Chondrocyte (in vitro differentiated cells): ENCODE results near the gene CFAP77. TPM values are rescaled to one million over a fixed set of nuclear protein-coding genes. Genes with fewer than 3 reads are reported as not detected.

ENCODE experiments used
- DNase-seq: peaks from one replicate; pipeline ENCODE4 v3.0.0; 2021; ENCODE audit warnings: mixed read lengths, low spot score
- H3K27ac Mint-ChIP-seq: one replicate; pipeline ENCODE4 v1.8.0; 2021; ENCODE audit warnings: mild to moderate bottlenecking, moderate library complexity, mixed read lengths; ENCODE audit not compliant: unreplicated experiment
- H3K27me3 Mint-ChIP-seq: 2 replicates; pipeline ENCODE4 v1.8.0; 2021; ENCODE audit warnings: low read depth, mixed read lengths
- H3K36me3 Mint-ChIP-seq: 2 replicates; pipeline ENCODE4 v1.8.0; 2021; ENCODE audit warnings: low read depth, mixed read lengths
- H3K4me1 Mint-ChIP-seq: 2 replicates; pipeline ENCODE4 v1.8.0; 2021; ENCODE audit warnings: low read depth, mild to moderate bottlenecking, mixed read lengths
- H3K4me3 Mint-ChIP-seq: one replicate; pipeline ENCODE4 v1.8.0; 2021; ENCODE audit warnings: mild to moderate bottlenecking, moderate library complexity, mixed read lengths; ENCODE audit not compliant: unreplicated experiment
- H3K9me3 Mint-ChIP-seq: 2 replicates; pipeline ENCODE4 v1.8.0; 2021; ENCODE audit warnings: low read depth, mixed read lengths
- total RNA-seq: library from RNA; stranded (reverse); gene quantifications from 3 replicates; pipeline ENCODE4 v1.2.1, GENCODE V29; 2021
- TF ChIP-seq, protein P1 (sequence below): fragments of 200-600 bp; sonication (generic); IDR thresholded peaks from 2 replicates; pipeline ENCODE4 v1.5.0; 2021; ENCODE audit warnings: antibody characterized with exemption, mild to moderate bottlenecking, moderate library complexity

CFAP77 gene
- total RNA-seq, 1 donor from 2014 or later: 0.47 TPM

- TF ChIP-seq, protein P1, sequence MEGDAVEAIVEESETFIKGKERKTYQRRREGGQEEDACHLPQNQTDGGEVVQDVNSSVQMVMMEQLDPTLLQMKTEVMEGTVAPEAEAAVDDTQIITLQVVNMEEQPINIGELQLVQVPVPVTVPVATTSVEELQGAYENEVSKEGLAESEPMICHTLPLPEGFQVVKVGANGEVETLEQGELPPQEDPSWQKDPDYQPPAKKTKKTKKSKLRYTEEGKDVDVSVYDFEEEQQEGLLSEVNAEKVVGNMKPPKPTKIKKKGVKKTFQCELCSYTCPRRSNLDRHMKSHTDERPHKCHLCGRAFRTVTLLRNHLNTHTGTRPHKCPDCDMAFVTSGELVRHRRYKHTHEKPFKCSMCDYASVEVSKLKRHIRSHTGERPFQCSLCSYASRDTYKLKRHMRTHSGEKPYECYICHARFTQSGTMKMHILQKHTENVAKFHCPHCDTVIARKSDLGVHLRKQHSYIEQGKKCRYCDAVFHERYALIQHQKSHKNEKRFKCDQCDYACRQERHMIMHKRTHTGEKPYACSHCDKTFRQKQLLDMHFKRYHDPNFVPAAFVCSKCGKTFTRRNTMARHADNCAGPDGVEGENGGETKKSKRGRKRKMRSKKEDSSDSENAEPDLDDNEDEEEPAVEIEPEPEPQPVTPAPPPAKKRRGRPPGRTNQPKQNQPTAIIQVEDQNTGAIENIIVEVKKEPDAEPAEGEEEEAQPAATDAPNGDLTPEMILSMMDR: no peak
- no peak for DNase-seq
- Mint-ChIP-seq H3K36me3 (no peaks in the 10 kb centered on the region), H3K9me3 (no peaks in the 10 kb centered on the region), H3K4me1 (peaks cover 12% of the 10 kb centered on the region), H3K27me3 (peaks cover 69% of the 10 kb centered on the region), H3K4me3 (no peak overlapping the region), H3K27ac (no peak overlapping the region)
Observed at GRCh38 chr9:132582786-132583583, 173.0 kb downstream of the CFAP77 start.

GRCh38 chr9:132583584-132584304 is 173.7 kb downstream of the CFAP77 start:
- peaks cover 66% of the 10 kb centered on the region for H3K27me3 Mint-ChIP-seq
- TF ChIP-seq, protein P1: no peak
- no peak for DNase-seq
- no peaks in the 10 kb centered on the region for H3K9me3 Mint-ChIP-seq
- no peaks in the 10 kb centered on the region for H3K36me3 Mint-ChIP-seq
- H3K4me3 Mint-ChIP-seq: no peak overlapping the region
- peaks cover 12% of the 10 kb centered on the region for H3K4me1 Mint-ChIP-seq
- no peak overlapping the region for H3K27ac Mint-ChIP-seq

- Mint-ChIP-seq H3K27ac (no peak overlapping the region), H3K27me3 (peaks cover 64% of the 10 kb centered on the region), H3K36me3 (no peaks in the 10 kb centered on the region), H3K9me3 (no peaks in the 10 kb centered on the region), H3K4me1 (peaks cover 12% of the 10 kb centered on the region), H3K4me3 (no peak overlapping the region)
- TF ChIP-seq, protein P1: no peak
- DNase-seq: no peak
Observed at GRCh38 chr9:132584601-132585560, 174.9 kb downstream of the CFAP77 start.

- no peak overlapping the region for H3K27ac Mint-ChIP-seq
Observed at GRCh38 chr9:132585954-132586829, 176.2 kb downstream of the CFAP77 start.

More at GRCh38 chr9:132585954-132586829, 176.2 kb downstream of the CFAP77 start:
- Mint-ChIP-seq H3K4me3 (no peak overlapping the region), H3K9me3 (no peaks in the 10 kb centered on the region), H3K4me1 (peaks cover 14% of the 10 kb centered on the region), H3K36me3 (no peaks in the 10 kb centered on the region), H3K27me3 (peaks cover 69% of the 10 kb centered on the region)
- no peak for DNase-seq
- TF ChIP-seq, protein P1: no peak
